BE2C (cell line): ENCODE data around the gene STAT6.
"Not testable (repeated sequence)": the region's sequence is repeated elsewhere in the genome, so short reads cannot be mapped to it uniquely, and the experiment has no call there.

Experiments used
- DNase-seq: peaks from one replicate; pipeline ENCODE4 v3.0.0-alpha.2; 2020
- H3K27me3 ChIP-seq: fragments of 250-450 bp; sonication (Bioruptor Pico); 2 replicates; pipeline ENCODE4 v1.5.1; 2020; ENCODE audit warnings: mild to moderate bottlenecking
- H3K36me3 ChIP-seq: fragments of 250-450 bp; sonication (Bioruptor Pico); 2 replicates; pipeline ENCODE4 v1.5.1; 2020; ENCODE audit warnings: mild to moderate bottlenecking
- H3K4me1 ChIP-seq: fragments of 250-450 bp; sonication (Bioruptor Pico); 2 replicates; pipeline ENCODE4 v1.5.1; 2020
- H3K4me3 ChIP-seq: 2 replicates; pipeline ENCODE4 v1.5.1; 2011; ENCODE audit warnings: low read depth, low read length
- H3K9me3 ChIP-seq: fragments of 250-450 bp; sonication (Bioruptor Pico); 2 replicates; pipeline ENCODE4 v1.5.1; 2020
- TF ChIP-seq, protein P1 (sequence below): IDR thresholded peaks from 2 replicates; pipeline ENCODE4 v1.5.1; 2012; ENCODE audit warnings: mild to moderate bottlenecking, low read depth, low read length

Gene STAT6

GRCh38 chr12:57066245-57066644 lies 44.9 kb downstream of the STAT6 start:
- Histone ChIP-seq H3K36me3 (peaks cover 44% of the 10 kb centered on the region), H3K4me3 (no peak overlapping the region), H3K27me3 (no peaks in the 10 kb centered on the region), H3K4me1 (no peaks in the 10 kb centered on the region), H3K9me3 (no peaks in the 10 kb centered on the region)
- no peak for DNase-seq
- TF ChIP-seq, protein P1, sequence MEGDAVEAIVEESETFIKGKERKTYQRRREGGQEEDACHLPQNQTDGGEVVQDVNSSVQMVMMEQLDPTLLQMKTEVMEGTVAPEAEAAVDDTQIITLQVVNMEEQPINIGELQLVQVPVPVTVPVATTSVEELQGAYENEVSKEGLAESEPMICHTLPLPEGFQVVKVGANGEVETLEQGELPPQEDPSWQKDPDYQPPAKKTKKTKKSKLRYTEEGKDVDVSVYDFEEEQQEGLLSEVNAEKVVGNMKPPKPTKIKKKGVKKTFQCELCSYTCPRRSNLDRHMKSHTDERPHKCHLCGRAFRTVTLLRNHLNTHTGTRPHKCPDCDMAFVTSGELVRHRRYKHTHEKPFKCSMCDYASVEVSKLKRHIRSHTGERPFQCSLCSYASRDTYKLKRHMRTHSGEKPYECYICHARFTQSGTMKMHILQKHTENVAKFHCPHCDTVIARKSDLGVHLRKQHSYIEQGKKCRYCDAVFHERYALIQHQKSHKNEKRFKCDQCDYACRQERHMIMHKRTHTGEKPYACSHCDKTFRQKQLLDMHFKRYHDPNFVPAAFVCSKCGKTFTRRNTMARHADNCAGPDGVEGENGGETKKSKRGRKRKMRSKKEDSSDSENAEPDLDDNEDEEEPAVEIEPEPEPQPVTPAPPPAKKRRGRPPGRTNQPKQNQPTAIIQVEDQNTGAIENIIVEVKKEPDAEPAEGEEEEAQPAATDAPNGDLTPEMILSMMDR, result no peak

- TF ChIP-seq, protein P1, result no peak
- Histone ChIP-seq H3K27me3 (no peaks in the 10 kb centered on the region), H3K4me1 (no peaks in the 10 kb centered on the region), H3K36me3 (peaks cover 47% of the 10 kb centered on the region), H3K4me3 (no peak overlapping the region), H3K9me3 (no peaks in the 10 kb centered on the region)
- no peak for DNase-seq
Measured at GRCh38 chr12:57063991-57064685, 47.0 kb downstream of the STAT6 start.

- no peaks in the 10 kb centered on the region for H3K4me1 ChIP-seq
- DNase-seq, result no peak
- H3K36me3 ChIP-seq, result peaks cover 52% of the 10 kb centered on the region
- TF ChIP-seq, protein P1, result no peak
- no peaks in the 10 kb centered on the region for H3K9me3 ChIP-seq
- no peaks in the 10 kb centered on the region for H3K27me3 ChIP-seq
- no peak overlapping the region for H3K4me3 ChIP-seq
Measured at GRCh38 chr12:57058454-57058853, 52.7 kb downstream of the STAT6 start.

- Histone ChIP-seq H3K27me3 (no peaks in the 10 kb centered on the region), H3K36me3 (peaks cover 45% of the 10 kb centered on the region), H3K4me1 (no peaks in the 10 kb centered on the region), H3K9me3 (no peaks in the 10 kb centered on the region), H3K4me3 (no peak overlapping the region)
- TF ChIP-seq, protein P1, result no peak
- DNase-seq, result no peak
Measured at GRCh38 chr12:57057067-57057751, 54.0 kb downstream of the STAT6 start.

DNA sequence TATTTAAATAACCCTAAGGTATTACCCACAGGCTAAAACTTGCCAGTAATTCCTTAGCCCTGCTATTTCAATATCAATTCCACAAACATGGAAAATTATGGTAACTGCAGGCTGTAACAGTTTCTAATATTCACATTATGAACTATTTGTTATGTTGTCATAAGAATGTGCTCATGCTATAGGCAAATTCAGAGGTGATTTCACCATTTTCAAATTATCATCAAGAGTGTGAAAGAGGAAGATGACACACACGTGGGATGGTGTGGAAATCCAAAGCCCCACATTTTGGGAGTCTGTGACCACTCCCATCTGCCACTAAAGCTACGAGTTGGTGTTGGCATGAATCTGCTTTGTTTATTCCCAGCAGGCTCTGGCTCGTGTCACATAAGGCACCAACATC lies 55.3 kb downstream of the STAT6 start:
- no peak for DNase-seq
- TF ChIP-seq, protein P1, result no peak
- peaks cover 37% of the 10 kb centered on the region for H3K36me3 ChIP-seq

DNA sequence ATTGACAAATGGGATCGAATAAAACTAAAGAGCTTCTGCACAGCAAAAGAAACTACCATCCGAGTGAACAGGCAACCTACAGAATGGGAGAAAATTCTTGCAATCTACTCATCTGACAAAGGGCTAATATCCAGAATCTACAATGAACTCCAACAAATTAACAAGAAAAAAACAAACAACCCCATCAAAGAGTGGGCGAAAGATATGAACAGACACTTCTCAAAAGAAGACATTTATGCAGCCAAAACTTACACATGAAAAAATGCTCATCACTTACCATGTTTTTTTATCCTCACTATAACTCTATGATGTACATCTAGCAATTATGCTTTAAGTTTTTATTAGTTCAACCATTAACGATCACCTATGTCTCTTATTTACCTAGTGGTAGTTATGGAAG lies 57.3 kb downstream of the STAT6 start:
- not testable (repeated sequence) for H3K9me3 ChIP-seq, H3K4me1 ChIP-seq, H3K4me3 ChIP-seq, DNase-seq, H3K27me3 ChIP-seq
- peaks cover 18% of the 10 kb centered on the region for H3K36me3 ChIP-seq

More for the DNA sequence above, 55.3 kb downstream of the STAT6 start:
- Histone ChIP-seq H3K4me1 (no peaks in the 10 kb centered on the region), H3K9me3 (no peaks in the 10 kb centered on the region), H3K4me3 (no peak overlapping the region), H3K27me3 (no peaks in the 10 kb centered on the region)

- not testable (repeated sequence) for H3K27me3 ChIP-seq, H3K4me1 ChIP-seq, H3K9me3 ChIP-seq, H3K4me3 ChIP-seq, DNase-seq
- peaks cover 10% of the 10 kb centered on the region for H3K36me3 ChIP-seq
Measured at GRCh38 chr12:57053146-57053545, 58.0 kb downstream of the STAT6 start.
